Right ventricle myocardium inferior (tissue), 1 donor: ENCODE results near the gene OR52R1. TPM values are rescaled to one million over a fixed set of nuclear protein-coding genes. Genes with fewer than 3 reads are reported as not detected.
"Not testable (repeated sequence)": the region's sequence is repeated elsewhere in the genome, so short reads cannot be mapped to it uniquely, and the experiment has no call there.

Experiments used
- ATAC-seq: fragments of 200-7000 bp; cut with Tn5 transposase; one replicate; pipeline ENCODE4 v1.9.1; 2020; ENCODE audit warnings: mild to moderate bottlenecking, moderate library complexity
- DNase-seq: peaks from one replicate; pipeline ENCODE4 v3.0.0; 2021; ENCODE audit errors: missing footprints
- intact Hi-C: fragments of 100-400 bp; cut with DNase I; formaldehyde crosslinking; loops from one replicate; pipeline ENCODE4 v1.11.0; 2022
- long read RNA-seq: library from polyadenylated mRNA; unstranded; transcript quantifications from one replicate; pipeline ENCODE4 v2.0.0, GENCODE V29; 2021
- total RNA-seq: library from RNA; stranded (reverse); fragmentation: NEBNext Ultra II Directional; extraction: Animal tissue kit (Norgen Biotek cat#: 25700); gene quantifications from one replicate; pipeline ENCODE4 v1.2.1, GENCODE V29; 2021
- donor health status: DM: no; HTN: yes; CAD: no; lungs with severe emphysema.

OR52R1 gene
- total RNA-seq = not detected
- long read RNA-seq = 0 reads

DNA sequence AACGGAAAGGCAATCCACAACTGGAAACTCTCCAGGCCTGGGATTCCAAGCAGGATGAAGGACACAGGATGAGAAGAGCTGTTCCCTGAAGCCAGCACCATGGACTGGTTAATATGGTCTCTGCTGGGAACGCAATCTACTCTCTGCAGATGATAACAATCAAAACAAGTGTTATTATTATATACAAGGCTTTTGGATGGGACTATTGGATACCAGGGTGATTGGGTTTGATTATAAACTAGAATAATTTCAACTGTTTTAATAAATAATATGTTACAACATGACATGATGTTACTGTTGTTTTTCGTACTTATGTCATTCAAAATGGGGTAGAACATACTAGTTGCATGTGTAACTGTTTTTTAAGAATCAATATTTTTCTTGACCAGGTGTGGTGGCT lies at the start of gene OR52R1:
Gene OR52R1, minus strand, starts transcription at position 101 of the 400 bp plus-strand sequence. Its CDS starts 0 bp downstream, at position 101.
- ATAC-seq (no peak), DNase-seq (no peak)
- intact Hi-C loops = no loop called here

DNA sequence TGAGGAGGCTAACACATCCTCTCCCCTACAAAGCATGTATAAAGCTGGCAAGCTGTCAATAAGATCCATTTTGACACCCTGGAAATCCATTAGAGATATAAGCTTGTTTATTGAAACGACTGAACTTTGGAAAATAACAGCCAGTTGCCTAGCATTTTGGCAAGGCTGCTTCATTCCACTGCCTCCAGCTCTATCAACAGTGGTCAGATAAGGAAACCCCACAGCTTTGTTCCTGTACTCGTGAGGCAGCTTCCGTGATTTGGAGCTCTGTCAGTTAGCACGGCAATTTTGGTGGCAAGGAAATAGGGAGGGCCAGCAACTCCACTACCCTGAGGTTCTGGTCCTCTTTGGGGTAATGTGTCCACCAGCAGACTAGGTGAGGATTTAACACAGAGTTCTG lies 46.9 kb upstream of the OR52R1 start:
- ATAC-seq (peak; percentile 90), DNase-seq (no peak)
- intact Hi-C loops = no loop called here

DNA sequence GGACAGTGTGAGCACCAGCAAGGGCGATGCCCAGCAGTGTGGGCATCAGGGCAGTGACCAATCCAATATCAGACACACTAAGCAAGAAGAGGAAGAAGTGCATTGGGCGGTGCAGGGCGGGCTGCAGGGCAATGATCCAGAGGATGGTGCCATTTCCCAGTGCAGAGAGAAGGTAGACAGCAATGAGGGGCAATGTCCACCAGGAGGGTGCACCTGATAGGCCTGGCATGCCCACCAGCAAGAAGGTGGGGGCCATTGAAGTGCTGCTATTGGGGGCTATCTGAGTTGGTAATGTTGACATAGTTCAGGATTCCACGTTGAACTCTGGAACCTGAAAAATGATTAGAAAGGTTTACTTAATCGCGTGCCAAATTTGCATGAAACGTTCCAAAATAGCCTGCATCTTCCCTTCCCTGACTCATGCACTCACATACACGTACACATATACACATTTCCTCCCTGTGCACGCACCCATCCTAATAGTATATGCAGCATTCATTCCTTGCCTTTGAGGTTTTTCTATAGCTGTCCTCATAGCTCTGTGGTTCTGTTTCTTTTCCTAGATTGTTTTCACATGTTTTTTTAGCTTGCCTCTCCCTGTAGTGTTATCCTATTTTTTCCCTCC lies 44.8 kb upstream of the OR52R1 start, which contains the start of gene OR51S1:
Gene OR51S1, minus strand, starts transcription at position 301 of the 625 bp plus-strand sequence. Its CDS starts 0 bp downstream, at position 301.
- ATAC-seq = no peak
- intact Hi-C loops = loop anchor here (10.0 kb wide), 1 partner anchor 156 kb away; no protein-coding TSS in a partner anchor

DNA sequence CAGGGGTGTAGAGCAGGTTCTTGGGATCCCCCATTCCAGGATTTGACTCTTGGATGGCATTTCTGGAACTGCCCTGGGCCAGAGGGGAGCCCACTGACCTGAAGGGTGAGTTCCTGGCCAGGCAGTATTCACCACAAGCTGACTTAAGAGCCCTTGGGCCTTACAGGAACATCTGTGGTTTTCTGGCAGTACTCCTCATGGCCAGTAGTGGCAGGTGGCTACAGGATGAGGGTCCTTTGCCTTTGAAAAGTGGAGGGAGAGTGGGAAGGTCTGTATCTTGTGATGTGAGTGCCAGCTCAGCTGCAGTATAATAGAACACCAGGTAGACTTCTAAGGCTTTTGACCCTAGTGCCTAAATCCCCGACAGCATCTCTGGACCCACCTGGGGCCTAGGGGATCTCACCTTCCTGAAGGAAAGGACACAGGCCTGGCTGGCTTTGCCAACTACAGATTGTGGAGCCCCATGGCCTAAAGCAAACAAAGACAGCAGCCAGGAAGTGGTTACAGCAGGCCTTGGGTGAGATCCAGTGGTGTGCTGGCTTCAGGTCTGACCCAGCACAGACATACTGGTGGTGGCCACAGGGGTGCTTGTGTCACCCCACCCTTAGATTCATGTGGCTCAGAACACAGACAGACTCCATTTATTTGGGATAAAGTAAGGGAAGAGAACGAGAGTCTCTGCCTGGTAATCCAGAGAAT lies 35.8 kb upstream of the OR52R1 start:
- ATAC-seq (no peak), DNase-seq (no peak)
- intact Hi-C loops = loop anchor here (10.0 kb wide), 1 partner anchor 165 kb away; no protein-coding TSS in a partner anchor

More for the DNA sequence above, 44.8 kb upstream of the OR52R1 start, which contains the start of gene OR51S1:
- no peak for DNase-seq

DNA sequence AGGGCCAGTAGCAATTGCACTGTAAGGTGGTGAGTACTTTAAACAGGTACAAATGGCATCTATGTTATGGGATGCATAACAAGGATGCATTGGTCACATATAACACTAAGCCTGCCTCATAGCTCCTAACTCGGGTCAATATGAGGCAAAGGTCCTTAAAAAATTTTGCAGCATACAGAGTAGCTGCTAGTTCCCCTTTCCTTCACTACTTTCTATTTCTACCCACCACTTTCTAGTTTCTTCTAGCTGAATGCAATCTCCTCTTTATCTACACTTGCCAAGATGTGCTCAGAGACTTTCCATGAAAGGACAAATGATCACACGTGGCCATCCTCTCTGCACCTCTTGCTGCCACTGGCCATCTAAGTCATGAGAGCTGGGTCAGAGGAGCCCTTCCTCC lies 26.7 kb upstream of the OR52R1 start:
- ATAC-seq (no peak), DNase-seq (no peak)
- intact Hi-C loops = no loop called here

DNA sequence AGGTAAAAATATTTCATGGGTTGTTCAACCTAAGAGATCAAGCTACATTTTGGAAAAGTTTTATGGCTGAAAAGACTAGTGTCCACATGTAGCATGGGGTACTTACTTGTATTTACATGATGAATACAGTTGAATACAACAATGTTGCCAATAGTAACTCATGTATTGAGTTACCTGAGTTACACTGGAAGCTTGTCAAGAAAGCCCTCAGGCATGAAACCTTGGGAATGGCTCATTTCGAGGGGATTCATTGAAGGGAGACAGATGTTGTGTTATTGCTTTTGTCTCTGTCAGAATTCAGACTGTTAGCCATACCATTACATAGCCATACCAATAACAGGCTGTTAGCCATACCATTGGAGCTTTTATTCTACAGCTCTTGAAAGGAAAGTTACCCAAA lies 26.2 kb upstream of the OR52R1 start:
- ATAC-seq = no peak
- intact Hi-C loops = no loop called here
- DNase-seq = no peak

DNA sequence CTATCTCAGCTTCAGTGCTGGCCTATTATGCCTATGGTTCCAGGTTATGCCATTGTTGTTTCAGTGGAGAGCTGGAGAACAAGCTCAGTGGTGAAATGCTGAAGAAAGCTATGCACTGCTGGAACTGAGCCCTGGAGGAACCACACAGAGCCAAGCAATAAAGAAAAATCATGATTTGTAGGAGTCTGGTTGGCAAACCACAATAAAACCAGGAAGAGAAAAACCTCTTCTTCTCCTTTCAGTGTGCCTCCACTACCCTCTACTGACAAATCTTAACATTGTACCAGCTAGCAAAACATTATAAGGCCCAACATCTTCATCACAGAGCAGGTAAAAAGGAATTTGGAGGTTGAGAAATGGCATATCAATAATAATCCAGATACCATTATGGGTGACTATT lies 22.2 kb upstream of the OR52R1 start:
- DNase-seq = no peak
- no peak for ATAC-seq
- intact Hi-C loops = loop anchor here (1.0 to 2.0 kb wide), 2 partner anchors 190 to 644 kb away; no protein-coding TSS in a partner anchor

DNA sequence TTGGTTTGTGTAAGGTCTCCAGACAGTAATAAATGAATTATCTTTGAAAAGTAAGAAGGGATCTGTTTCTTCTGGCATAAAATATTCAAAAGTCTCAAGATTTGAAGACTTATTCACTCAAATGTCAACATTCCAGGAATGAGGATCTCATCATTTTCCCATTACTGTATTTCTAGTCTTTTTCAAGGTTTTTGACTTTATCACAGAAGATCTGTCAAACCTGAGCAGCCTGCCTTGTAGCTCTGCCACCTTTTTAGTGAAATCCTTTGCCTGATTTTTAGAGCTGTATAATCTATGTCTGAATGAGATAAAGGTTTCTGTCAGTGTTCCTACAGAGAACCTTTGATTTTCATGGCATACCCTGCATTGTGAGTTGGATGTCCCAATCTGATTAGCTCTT lies 21.0 kb upstream of the OR52R1 start:
- ATAC-seq = no peak
- intact Hi-C loops = no loop called here

DNA sequence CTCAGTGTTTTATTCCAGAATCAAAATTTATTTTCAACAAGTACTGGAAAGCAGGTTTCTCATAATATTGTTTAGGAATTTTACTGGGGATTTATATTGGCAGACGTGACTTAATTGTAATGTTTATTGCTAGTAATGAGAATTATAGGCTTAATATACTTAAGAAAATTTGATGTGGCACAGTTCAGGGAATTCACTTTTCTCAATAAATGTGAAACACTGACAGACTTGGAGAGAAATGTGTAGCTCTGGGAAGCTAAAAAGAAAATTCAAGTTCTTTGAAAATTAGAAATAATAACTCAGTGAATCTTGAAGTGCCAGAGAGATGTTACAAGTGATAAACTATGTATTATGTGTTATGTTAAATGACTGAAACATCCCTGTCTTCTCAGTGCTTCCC lies 16.8 kb upstream of the OR52R1 start, which contains the start of gene OR51F2:
Gene OR51F2, plus strand, starts transcription at position 301 of the 400 bp plus-strand sequence. CDS start 101 bp downstream, outside the sequence.
- DNase-seq (no peak), ATAC-seq (no peak)
- intact Hi-C loops = no loop called here

More for the DNA sequence above, 21.0 kb upstream of the OR52R1 start:
- DNase-seq = no peak

DNA sequence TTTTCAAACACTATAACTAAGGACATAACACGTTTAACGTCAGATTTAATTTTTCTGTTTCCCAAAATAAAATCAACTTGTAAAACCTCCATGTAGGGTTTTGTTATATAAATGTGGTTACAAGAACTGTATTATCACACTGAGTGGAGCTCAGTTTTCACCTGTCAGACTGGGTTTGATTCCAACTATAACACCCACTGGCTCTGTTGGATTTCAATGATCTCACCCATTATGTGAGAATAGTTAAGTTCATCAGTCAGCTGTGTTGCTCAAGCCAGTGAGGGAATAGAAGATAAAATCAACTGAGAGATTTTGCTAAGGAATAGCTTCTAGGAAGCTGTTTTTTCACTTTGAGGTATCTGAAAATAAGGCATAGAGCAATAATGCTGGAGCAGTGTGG lies 5.1 kb upstream of the OR52R1 start:
- no peak for DNase-seq
- no peak for ATAC-seq
- intact Hi-C loops = no loop called here

DNA sequence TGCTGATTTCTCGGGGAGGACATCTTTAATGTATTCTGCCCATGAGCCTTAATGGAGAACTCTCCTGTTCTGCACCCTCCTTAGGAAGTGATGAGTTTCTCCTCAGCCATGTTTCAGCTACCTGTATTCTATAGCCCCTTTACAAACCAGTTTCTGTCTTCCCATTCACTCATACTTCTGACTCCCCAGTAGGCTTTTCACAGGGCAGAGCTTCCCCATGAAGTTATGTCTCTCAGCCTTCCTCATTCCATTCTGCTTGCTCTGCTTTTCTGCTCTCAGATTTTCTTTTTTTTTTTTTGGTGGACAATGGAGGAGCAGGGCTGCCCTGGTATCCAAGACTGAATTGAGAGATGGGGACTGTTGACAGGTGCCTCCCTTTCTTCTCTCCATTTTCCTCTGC lies 4.3 kb upstream of the OR52R1 start:
- DNase-seq (no peak), ATAC-seq (no peak)
- intact Hi-C loops = no loop called here

DNA sequence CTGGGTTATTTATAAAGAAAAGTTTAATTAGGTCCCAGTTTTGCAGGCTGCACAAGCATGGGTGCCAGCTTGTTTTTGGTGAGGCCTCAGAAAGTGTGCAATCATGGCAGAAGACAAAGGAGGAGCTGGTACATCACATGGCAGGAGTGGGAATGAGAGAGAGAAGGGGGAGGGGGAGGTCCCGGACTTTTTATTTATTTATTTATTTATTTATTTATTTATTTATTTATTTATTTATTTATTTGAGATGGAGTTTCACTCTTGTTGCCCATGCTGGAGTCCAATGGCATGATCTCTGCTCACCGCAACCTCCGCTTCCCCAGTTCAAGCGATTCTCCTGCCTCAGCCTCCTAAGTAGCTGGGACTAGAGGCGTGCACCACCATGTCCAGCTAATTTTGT lies 2.9 kb downstream of the OR52R1 start:
- DNase-seq, intact Hi-C loops, ATAC-seq: not testable (repeated sequence)

DNA sequence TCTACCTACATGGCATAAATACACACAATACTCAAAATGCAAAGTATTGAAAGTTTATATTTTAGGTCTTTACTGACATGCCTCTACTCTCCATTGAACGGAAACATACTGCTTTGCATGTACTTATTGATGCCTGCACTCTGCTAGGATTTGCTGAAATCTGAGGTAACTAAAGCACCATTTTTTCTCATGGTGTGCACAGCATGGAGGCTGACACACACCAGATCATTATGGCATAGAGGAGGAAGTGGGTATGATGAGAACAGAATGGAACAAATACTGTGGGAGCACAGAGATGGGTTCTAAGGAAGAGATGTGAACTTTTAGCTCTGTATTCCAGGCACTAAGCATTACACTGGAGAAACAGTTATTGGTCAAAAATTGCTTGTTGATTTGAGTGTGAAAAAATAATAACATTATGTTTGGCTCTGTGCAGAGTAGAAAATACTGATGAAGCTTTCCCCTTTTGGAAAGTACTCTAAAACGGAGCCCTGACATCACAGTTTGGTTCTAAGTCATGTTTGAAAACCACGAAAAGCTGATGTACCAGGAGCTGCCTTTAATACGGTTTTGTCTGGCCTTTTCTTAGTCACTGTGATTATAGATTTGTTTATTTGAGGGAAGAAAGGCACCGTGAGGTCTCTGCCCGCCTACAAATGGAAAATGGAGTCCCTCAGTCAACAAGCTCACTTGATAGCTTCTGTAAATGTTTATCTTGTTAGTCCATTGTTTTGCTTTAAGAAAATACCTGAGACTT lies 5.6 kb downstream of the OR52R1 start:
- DNase-seq = no peak
- no peak for ATAC-seq
- intact Hi-C loops = no loop called here

DNA sequence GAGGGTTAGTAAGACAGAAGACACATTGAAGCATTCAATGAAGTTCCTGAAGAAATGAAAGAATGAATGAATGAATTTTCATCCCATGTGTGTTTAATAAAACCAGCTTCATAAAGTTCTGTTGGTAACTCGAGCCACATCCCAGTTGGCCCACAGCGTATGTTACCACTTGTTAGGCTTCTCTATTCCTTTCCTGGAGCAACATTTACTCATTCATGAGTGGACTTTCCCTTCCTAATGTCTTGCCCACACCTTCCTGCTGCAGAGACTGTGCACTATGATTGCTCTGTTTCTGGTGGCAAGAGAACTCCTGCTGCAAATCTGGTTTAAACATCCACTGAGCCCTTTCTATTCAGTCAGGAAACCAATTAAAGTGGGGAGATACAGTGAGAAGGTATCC lies 7.0 kb downstream of the OR52R1 start:
- intact Hi-C loops = no loop called here
- ATAC-seq (no peak), DNase-seq (no peak)

DNA sequence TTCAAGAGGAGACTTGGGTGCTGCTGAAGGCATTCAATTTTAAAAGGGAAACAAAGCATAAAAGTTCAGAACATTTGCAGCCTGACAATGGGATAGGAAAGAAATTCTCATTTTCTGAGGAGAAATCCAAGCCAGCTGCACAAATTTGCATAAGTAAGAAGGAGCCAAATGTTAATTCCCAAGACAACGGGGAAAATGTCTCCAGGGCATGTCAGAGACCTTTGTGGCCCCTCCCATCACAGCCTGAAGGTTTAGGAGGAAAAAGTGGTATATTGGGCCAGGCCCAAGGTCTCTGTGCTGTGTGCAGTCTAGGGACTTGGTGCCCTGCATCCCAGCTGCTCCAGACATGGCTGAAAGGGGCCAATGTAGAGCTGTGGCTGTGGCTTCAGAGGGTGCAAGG lies 21.7 kb downstream of the OR52R1 start:
- intact Hi-C loops = no loop called here
- no peak for DNase-seq

DNA sequence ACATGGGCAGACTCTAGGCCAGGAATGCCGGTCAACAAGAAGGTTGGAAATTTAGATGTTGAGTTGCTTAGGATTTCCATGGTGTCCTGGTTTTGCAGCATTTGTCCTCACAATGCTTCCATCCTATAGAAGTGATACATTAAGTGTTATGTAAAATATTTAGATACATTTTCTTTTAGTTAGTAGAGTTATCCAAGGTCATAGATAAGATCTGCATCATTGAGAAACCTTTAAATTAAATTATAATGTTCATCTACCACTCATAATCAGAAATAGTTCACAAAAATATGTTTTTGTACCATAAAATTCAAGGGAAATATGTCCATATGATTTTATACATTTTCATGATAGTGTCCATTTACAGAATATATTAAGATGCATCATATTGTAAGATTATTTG lies 34.3 kb downstream of the OR52R1 start, which contains the start of gene OR51F1:
Gene OR51F1, minus strand, starts transcription at position 101 of the 400 bp plus-strand sequence. Its CDS starts 0 bp downstream, at position 101.
- DNase-seq (no peak), ATAC-seq (no peak)
- intact Hi-C loops = no loop called here

More for the DNA sequence above, 21.7 kb downstream of the OR52R1 start:
- ATAC-seq = no peak

DNA sequence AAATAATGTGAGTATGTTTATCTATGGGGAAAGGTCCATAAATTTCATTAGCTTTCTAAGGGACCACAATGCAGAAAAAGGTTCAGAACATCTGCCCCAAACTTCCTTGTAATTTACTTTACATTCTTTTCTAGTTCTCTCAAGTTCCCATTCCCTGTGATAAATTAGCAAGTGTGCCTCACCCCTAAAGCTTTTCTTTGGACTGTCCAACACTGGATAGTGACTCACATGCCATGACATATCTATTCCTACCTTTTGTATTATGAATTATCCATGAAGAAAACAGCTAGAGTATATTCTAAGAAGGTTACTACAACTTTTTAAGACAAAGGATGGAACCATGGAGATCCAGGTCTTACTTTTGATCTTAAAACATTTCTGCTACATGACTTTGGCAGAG lies 36.1 kb downstream of the OR52R1 start:
- intact Hi-C loops = no loop called here

DNA sequence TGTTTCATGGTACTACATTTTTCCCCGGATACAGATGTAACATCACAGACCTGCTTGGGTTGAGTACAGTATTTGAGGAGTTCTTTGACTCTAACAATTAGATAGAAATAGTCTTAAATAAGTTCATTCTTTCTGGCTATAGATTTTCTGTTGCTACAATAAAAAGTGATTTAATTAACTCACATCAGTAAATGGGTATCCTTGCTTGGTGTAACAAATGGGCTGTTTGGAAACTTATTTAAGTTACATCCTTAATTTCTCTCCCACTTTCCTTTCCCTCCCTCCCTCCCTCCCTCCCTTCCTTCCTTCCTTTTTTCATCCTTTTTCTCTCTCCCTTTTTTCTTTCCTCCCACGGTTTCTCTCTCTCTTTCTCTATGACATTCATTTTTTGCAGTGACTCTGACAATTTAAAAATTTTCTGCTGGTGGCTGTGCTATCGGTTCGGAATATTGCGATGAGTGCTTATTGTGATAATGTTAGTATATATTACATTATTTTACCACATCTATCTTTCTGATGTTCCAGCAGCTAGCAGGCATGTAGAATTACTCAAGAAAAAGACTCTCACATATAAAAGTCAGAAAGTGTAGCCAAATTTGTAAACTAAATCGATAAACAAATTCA lies 37.6 kb downstream of the OR52R1 start:
- intact Hi-C loops = no loop called here
- ATAC-seq (no peak), DNase-seq (no peak)

More for the DNA sequence above, 36.1 kb downstream of the OR52R1 start:
- DNase-seq (no peak), ATAC-seq (no peak)

DNA sequence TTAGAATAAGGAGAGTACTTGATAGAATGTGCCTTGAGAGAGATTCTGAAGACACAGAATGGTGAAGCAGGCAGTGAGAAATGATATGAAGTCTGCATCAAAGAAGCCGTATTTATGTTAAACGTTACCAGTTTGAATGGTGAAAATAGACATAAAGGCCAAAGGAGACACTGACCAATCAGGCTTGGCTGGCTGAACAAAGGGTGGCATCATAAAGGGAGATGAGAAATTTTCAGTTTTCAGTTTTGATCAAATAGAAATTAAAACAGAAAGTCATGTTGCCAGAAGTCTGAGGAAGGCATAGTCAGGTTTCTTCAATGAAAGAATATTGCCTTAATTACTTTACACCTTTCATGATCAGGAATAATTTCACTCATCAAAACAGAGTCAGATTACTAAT lies 41.1 kb downstream of the OR52R1 start:
- intact Hi-C loops = no loop called here
- DNase-seq (no peak), ATAC-seq (no peak)
